HepG2 (cell line): ENCODE results near the gene KRTAP10-5. TPM values are rescaled to one million over a fixed set of nuclear protein-coding genes. Genes with fewer than 3 reads are reported as not detected.

ENCODE experiments used
- ATAC-seq: fragments of 200-7000 bp; cut with Tn5 transposase; 3 replicates; pipeline ENCODE4 v1.9.1; 2020; ENCODE audit warnings: mild to moderate bottlenecking, moderate library complexity
- BruUV-seq: library from RNA; stranded (reverse); fragments of 400-500 nt; replicated peaks from 2 replicates; lab custom pipeline; 2021; lab: Mats Ljungman, UMichigan
- CTCF ChIA-PET: fragments of 300-600 bp; formaldehyde crosslinking; extraction: SDS; loops from one replicate; lab custom pipeline; 2021; ENCODE audit warnings: low total read pairs, inconsistent platforms, low intra/inter-chr PET ratio; lab: Yijun Ruan, JAX
- POLR2A ChIA-PET: fragments of 350-600 bp; sonication (Branson Sonifier 250); formaldehyde crosslinking; loops from one replicate; lab custom pipeline; 2020; ENCODE audit warnings: antibody characterized with exemption, inconsistent platforms; lab: Yijun Ruan, JAX
- DNase-seq: peaks from one replicate; pipeline ENCODE4 v3.0.0-alpha.2; 2015; ENCODE audit warnings: low spot score
- FAIRE-seq: peaks from 3 replicates; lab custom pipeline; 2011; peaks lifted over from hg19 to GRCh38; lab: Jason Lieb, UNC
- H2AFZ ChIP-seq: one replicate; pipeline ENCODE4 v1.6.1; 2011; ENCODE audit warnings: low read length, inconsistent platforms
- H3K27ac ChIP-seq: fragments of 300-600 bp; 3 replicates; pipeline ENCODE4 v1.8.0; 2011; ENCODE audit warnings: mixed run types, mild to moderate bottlenecking, mixed read lengths, low read length, inconsistent platforms; ENCODE audit not compliant: insufficient read depth; ENCODE audit errors: extremely low read length
- H3K27me3 ChIP-seq, 2 experiments: fragments of 200-600 bp in 1 of 2; 2 replicates in 1 of 2; 3 replicates in 1 of 2; pipeline versions ENCODE4 v1.6.0 to v1.8.0; 2011; ENCODE audit warnings: low read length in 2 of 2, mild to moderate bottlenecking in 2 of 2, moderate library complexity in 2 of 2, inconsistent platforms in 1 of 2; ENCODE audit not compliant: insufficient read depth in 2 of 2, control insufficient read depth in 1 of 2
- H3K36me3 ChIP-seq, 2 experiments: fragments of 200-600 bp in 1 of 2; replicated peaks in 1 of 2; 2 replicates in 1 of 2; 3 replicates in 1 of 2; pipeline versions ENCODE4 v1.5.1 to v1.8.0; 2011; ENCODE audit warnings: low read length in 2 of 2, inconsistent platforms in 1 of 2; ENCODE audit not compliant: insufficient read depth in 2 of 2, control insufficient read depth in 1 of 2
- H3K4me1 ChIP-seq: 2 replicates; pipeline ENCODE4 v1.5.1; 2012; ENCODE audit warnings: low read length, inconsistent platforms; ENCODE audit not compliant: insufficient read depth
- H3K4me2 ChIP-seq: 2 replicates; pipeline ENCODE4 v1.6.0; 2011; ENCODE audit warnings: low read depth, low read length, inconsistent platforms
- H3K4me3 ChIP-seq, 3 experiments: fragments of 200-600 bp in 1 of 3; sonication (generic), shearing (Covaris generic) in 1 of 3; replicated peaks in 1 of 3; 2 replicates each; pipeline ENCODE4 v1.5.1; 2011 to 2016; ENCODE audit warnings: low read length in 3 of 3, inconsistent platforms in 2 of 3, low read depth in 2 of 3, mild to moderate bottlenecking in 2 of 3, control low read depth in 1 of 3, mixed read lengths in 1 of 3; ENCODE audit not compliant: insufficient read depth in 1 of 3
- H3K79me2 ChIP-seq: one replicate; pipeline ENCODE4 v1.6.1; 2011; ENCODE audit warnings: low read length, inconsistent platforms; ENCODE audit not compliant: insufficient read depth
- H3K9ac ChIP-seq: 2 replicates; pipeline ENCODE4 v1.6.0; 2011; ENCODE audit warnings: mild to moderate bottlenecking, low read depth, low read length, inconsistent platforms; ENCODE audit not compliant: insufficient read depth
- H3K9me3 ChIP-seq: 2 replicates; pipeline ENCODE4 v1.5.1; 2012; ENCODE audit warnings: mild to moderate bottlenecking, low read length
- H4K20me1 ChIP-seq: 2 replicates; pipeline ENCODE4 v1.6.0; 2011; ENCODE audit warnings: inconsistent platforms, mild to moderate bottlenecking, low read length, moderate library complexity; ENCODE audit not compliant: insufficient read depth
- EZH2 ChIP-seq: conservative IDR thresholded peaks from 2 replicates; pipeline ENCODE4 v1.6.1; 2012; ENCODE audit warnings: mild to moderate bottlenecking, low read depth, low read length, moderate library complexity
- IKZF1 ChIP-seq: fragments of 450-650 bp; IDR thresholded peaks from 2 replicates; pipeline ENCODE4 v1.7.1; 2016
- SIN3A ChIP-seq: IDR thresholded peaks from 2 replicates; pipeline ENCODE4 v1.6.1; 2011; ENCODE audit warnings: low read depth, mild to moderate bottlenecking, control low read depth, low read length, borderline replicate concordance
- SOX6 ChIP-seq, 2 experiments: fragments of 450-650 bp in 1 of 2; sonication (generic) in 1 of 2; formaldehyde crosslinking in 1 of 2; IDR thresholded peaks; 2 replicates each; pipeline versions ENCODE4 v1.4.0 to v1.6.1; 2017 to 2020; ENCODE audit warnings: antibody characterized with exemption in 1 of 2, mild to moderate bottlenecking in 1 of 2, missing genetic modification reagents in 1 of 2
- TCF7L2 ChIP-seq: IDR thresholded peaks from 2 replicates; pipeline ENCODE4 v1.6.1; 2011; ENCODE audit warnings: mild to moderate bottlenecking, low read depth, low read length, moderate library complexity
- ZBTB8A ChIP-seq: sonication (generic); formaldehyde crosslinking; IDR thresholded peaks from 2 replicates; pipeline ENCODE4 v1.4.0; 2020; ENCODE audit warnings: mild to moderate bottlenecking, low read depth, missing genetic modification reagents, borderline replicate concordance
- ZNF101 ChIP-seq: sonication (generic); formaldehyde crosslinking; IDR thresholded peaks from 2 replicates; pipeline ENCODE4 v1.4.0; 2020; ENCODE audit warnings: mild to moderate bottlenecking, low read depth, missing genetic modification reagents, borderline replicate concordance
- ZNF12 ChIP-seq: sonication (generic); formaldehyde crosslinking; IDR thresholded peaks from 2 replicates; pipeline ENCODE4 v1.5.0; 2020; ENCODE audit warnings: missing genetic modification reagents
- ZNF660 ChIP-seq: sonication (generic); formaldehyde crosslinking; IDR thresholded peaks from 2 replicates; pipeline ENCODE4 v1.5.1; 2020; ENCODE audit warnings: mild to moderate bottlenecking, low read depth, missing genetic modification reagents, borderline replicate concordance
- ZSCAN22 ChIP-seq: sonication (generic); formaldehyde crosslinking; IDR thresholded peaks from 2 replicates; pipeline ENCODE4 v1.4.0; 2020; ENCODE audit warnings: mild to moderate bottlenecking, missing genetic modification reagents
- WGBS: methylation state at CpG from one replicate; pipeline ENCODE4 v1.1.6; 2017; ENCODE audit warnings: low lambda C conversion rate; 5-methylcytosine and 5-hydroxymethylcytosine counted together
- in situ Hi-C: cut with HindIII; loops from 2 replicates; pipeline ENCODE4 v1.10.0; 2017; ENCODE audit warnings: low pct_unique_long_range_greater_than_20kb; ENCODE audit not compliant: extremely low pct_ligation_motif_present
- intact Hi-C: fragments of 100-400 bp; cut with micrococcal nuclease; formaldehyde crosslinking; loops from one replicate; pipeline ENCODE4 v1.10.0; 2022; ENCODE audit not compliant: unreplicated experiment
- polyA plus RNA-seq, 8 experiments: library from polyadenylated mRNA; depleted of rRNA in 3 of 8; stranded (reverse) in 7 of 8; unstranded in 1 of 8; fragments of >200 nt; fragmentation: Illumina TruSeq in 4 of 8; extraction: Trizol in 4 of 8; gene quantifications; 2 replicates each; pipeline versions ENCODE4 v1.2.1 to v1.2.3, GENCODE V29; 2011 to 2016; ENCODE audit warnings: low read depth in 4 of 8, missing spikeins in 1 of 8, mixed read lengths in 1 of 8; ENCODE audit not compliant: insufficient read depth in 1 of 8
- total RNA-seq, 5 experiments: library from RNA; depleted of rRNA; stranded (reverse); fragments of >200 nt; fragmentation: Illumina TruSeq; extraction: Trizol; gene quantifications; 2 replicates each; pipeline ENCODE4 v1.2.3, GENCODE V29; 2016; ENCODE audit warnings: low read depth in 1 of 5
- TF ChIP-seq, protein P1 (sequence below): sonication (generic); formaldehyde crosslinking; IDR thresholded peaks from 2 replicates; pipeline ENCODE4 v1.8.0; 2022; ENCODE audit warnings: low read depth, missing genetic modification reagents
- TF ChIP-seq, protein P2 (sequence below): fragments of 450-650 bp; IDR thresholded peaks from 2 replicates; pipeline ENCODE4 v1.6.1; 2017; ENCODE audit warnings: mild to moderate bottlenecking
- TF ChIP-seq, protein P3 (sequence below): sonication (generic); formaldehyde crosslinking; IDR thresholded peaks from 2 replicates; pipeline ENCODE4 v1.5.1; 2020; ENCODE audit warnings: mild to moderate bottlenecking, missing genetic modification reagents
- TF ChIP-seq, protein P4 (sequence below): IDR thresholded peaks from 2 replicates; pipeline ENCODE4 v1.6.1; 2016; ENCODE audit warnings: control low read depth
- TF ChIP-seq, protein P5 (sequence below): sonication (generic); formaldehyde crosslinking; IDR thresholded peaks from 2 replicates; pipeline ENCODE4 v1.8.1; 2023; ENCODE audit warnings: mild to moderate bottlenecking, missing genetic modification reagents

Gene KRTAP10-5
- total and polyA plus RNA-seq, 2 of the 13 experiments (the other 11 are each of a cell fraction or from before 2014, with no cell fraction given) = not detected

DNA sequence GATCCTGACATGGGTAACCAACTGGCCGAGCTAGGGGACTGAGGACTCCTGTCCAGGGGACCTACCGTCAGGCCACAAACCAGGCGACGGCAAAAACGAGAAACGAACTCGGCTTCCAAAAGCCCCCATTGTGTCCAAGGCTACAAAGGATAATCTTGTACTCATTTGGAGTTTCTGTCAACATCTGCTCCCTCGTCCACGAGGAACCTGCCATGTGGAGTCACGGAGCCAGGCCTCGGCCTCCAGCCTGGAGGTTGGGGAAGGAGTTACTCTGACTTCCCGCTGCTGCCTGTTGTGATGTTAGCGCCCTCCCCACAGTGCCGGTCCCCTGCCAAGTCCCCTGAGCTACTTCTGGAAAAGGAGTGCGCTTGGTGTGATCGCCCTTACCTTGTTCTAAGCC is 47.7 kb downstream of the KRTAP10-5 start:
- H3K4me3 ChIP-seq = no peak overlapping the region
- intact Hi-C loops (no loop called here), in situ Hi-C loops (no loop called here)
- H3K27me3 ChIP-seq = peaks cover 0 to 14% of the 10 kb centered on the region in 2 experiments; a peak in 2 of 5 replicates
- ATAC-seq = no peak
- no peaks in the 10 kb centered on the region for H3K9me3 ChIP-seq
- H3K27ac ChIP-seq = no peak overlapping the region
- WGBS = 63% methylated on average over 15 of the region's 16 CpGs
- H3K9ac ChIP-seq = no peak overlapping the region
- no peaks in the 10 kb centered on the region for H3K79me2 ChIP-seq
- POLR2A ChIA-PET = no interaction called here
- CTCF ChIA-PET = no interaction called here
- DNase-seq = no peak
- H3K4me1 ChIP-seq = no peaks in the 10 kb centered on the region
- no TSS peak for BruUV-seq
- H3K4me2 ChIP-seq = no peak overlapping the region
- FAIRE-seq = no peak
- H3K36me3 ChIP-seq = no peaks in the 10 kb centered on the region
- H4K20me1 ChIP-seq = no peaks in the 10 kb centered on the region
- no peak overlapping the region for H2AFZ ChIP-seq
- TF ChIP-seq SIN3A = no peak
- TF ChIP-seq, protein P1, sequence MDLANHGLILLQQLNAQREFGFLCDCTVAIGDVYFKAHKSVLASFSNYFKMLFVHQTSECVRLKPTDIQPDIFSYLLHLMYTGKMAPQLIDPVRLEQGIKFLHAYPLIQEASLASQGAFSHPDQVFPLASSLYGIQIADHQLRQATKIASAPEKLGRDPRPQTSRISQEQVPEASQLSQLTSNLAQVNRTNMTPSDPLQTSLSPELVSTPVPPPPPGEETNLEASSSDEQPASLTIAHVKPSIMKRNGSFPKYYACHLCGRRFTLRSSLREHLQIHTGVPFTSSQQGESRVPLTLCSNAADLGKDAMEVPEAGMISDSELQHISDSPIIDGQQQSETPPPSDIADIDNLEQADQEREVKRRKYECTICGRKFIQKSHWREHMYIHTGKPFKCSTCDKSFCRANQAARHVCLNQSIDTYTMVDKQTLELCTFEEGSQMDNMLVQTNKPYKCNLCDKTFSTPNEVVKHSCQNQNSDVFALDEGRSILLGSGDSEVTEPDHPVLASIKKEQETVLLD (CRISPR knock-in tag) = no peak
- no peak for TF ChIP-seq ZNF660 (CRISPR knock-in tag)
- TF ChIP-seq ZSCAN22 (CRISPR knock-in tag) = no peak
- TF ChIP-seq SOX6 (IDR thresholded peaks at IDR 0.05) = no peak
- no peak for TF ChIP-seq SOX6 (CRISPR knock-in tag; IDR thresholded peaks at IDR 0.05)
- no peak for TF ChIP-seq ZNF101
- TF ChIP-seq, protein P2, sequence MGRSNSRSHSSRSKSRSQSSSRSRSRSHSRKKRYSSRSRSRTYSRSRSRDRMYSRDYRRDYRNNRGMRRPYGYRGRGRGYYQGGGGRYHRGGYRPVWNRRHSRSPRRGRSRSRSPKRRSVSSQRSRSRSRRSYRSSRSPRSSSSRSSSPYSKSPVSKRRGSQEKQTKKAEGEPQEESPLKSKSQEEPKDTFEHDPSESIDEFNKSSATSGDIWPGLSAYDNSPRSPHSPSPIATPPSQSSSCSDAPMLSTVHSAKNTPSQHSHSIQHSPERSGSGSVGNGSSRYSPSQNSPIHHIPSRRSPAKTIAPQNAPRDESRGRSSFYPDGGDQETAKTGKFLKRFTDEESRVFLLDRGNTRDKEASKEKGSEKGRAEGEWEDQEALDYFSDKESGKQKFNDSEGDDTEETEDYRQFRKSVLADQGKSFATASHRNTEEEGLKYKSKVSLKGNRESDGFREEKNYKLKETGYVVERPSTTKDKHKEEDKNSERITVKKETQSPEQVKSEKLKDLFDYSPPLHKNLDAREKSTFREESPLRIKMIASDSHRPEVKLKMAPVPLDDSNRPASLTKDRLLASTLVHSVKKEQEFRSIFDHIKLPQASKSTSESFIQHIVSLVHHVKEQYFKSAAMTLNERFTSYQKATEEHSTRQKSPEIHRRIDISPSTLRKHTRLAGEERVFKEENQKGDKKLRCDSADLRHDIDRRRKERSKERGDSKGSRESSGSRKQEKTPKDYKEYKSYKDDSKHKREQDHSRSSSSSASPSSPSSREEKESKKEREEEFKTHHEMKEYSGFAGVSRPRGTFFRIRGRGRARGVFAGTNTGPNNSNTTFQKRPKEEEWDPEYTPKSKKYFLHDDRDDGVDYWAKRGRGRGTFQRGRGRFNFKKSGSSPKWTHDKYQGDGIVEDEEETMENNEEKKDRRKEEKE = no peak
- TF ChIP-seq, protein P3, sequence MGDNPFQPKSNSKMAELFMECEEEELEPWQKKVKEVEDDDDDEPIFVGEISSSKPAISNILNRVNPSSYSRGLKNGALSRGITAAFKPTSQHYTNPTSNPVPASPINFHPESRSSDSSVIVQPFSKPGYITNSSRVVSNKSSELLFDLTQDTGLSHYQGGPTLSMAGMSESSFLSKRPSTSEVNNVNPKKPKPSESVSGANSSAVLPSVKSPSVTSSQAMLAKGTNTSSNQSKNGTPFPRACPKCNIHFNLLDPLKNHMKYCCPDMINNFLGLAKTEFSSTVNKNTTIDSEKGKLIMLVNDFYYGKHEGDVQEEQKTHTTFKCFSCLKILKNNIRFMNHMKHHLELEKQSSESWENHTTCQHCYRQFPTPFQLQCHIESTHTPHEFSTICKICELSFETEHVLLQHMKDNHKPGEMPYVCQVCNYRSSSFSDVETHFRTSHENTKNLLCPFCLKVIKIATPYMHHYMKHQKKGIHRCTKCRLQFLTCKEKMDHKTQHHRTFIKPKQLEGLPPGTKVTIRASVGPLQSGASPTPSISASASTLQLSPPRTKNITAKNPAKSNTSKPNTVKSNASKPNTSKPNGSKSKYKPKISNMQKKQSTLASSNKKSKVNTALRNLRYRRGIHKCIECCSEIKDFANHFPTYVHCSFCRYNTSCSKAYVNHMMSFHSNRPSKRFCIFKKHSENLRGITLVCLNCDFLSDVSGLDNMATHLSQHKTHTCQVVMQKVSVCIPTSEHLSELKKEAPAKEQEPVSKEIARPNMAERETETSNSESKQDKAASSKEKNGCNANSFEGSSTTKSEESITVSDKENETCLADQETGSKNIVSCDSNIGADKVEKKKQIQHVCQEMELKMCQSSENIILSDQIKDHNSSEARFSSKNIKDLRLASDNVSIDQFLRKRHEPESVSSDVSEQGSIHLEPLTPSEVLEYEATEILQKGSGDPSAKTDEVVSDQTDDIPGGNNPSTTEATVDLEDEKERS (CRISPR knock-in tag) = no peak
- no peak for TF ChIP-seq TCF7L2
- TF ChIP-seq, protein P4, sequence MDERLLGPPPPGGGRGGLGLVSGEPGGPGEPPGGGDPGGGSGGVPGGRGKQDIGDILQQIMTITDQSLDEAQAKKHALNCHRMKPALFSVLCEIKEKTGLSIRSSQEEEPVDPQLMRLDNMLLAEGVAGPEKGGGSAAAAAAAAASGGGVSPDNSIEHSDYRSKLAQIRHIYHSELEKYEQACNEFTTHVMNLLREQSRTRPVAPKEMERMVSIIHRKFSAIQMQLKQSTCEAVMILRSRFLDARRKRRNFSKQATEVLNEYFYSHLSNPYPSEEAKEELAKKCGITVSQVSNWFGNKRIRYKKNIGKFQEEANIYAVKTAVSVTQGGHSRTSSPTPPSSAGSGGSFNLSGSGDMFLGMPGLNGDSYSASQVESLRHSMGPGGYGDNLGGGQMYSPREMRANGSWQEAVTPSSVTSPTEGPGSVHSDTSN = no peak
- TF ChIP-seq IKZF1 = no peak
- no peak for TF ChIP-seq EZH2
- no peak for TF ChIP-seq ZNF12 (CRISPR knock-in tag)
- TF ChIP-seq ZBTB8A (CRISPR knock-in tag) = no peak
- TF ChIP-seq, protein P5, sequence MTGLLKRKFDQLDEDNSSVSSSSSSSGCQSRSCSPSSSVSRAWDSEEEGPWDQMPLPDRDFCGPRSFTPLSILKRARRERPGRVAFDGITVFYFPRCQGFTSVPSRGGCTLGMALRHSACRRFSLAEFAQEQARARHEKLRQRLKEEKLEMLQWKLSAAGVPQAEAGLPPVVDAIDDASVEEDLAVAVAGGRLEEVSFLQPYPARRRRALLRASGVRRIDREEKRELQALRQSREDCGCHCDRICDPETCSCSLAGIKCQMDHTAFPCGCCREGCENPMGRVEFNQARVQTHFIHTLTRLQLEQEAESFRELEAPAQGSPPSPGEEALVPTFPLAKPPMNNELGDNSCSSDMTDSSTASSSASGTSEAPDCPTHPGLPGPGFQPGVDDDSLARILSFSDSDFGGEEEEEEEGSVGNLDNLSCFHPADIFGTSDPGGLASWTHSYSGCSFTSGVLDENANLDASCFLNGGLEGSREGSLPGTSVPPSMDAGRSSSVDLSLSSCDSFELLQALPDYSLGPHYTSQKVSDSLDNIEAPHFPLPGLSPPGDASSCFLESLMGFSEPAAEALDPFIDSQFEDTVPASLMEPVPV (CRISPR knock-in tag) = no peak
